Testis (tissue), 3 donors: ENCODE results near the gene ZNF223. TPM values are rescaled to one million over a fixed set of nuclear protein-coding genes. Genes with fewer than 3 reads are reported as not detected.
A peak's percentile ranks its signal among the peaks of the same experiment; 100 is the strongest.

ENCODE experiments used
- DNase-seq: peaks from one replicate; pipeline ENCODE4 v3.0.0-alpha.2; 2019
- H3K27ac ChIP-seq, 2 donors: fragments of 200-600 bp; sonication (generic); one replicate each; pipeline ENCODE4 v1.5.1; 2019
- H3K27me3 ChIP-seq: fragments of 200-600 bp; sonication (generic); one replicate; pipeline ENCODE4 v1.5.1; 2019
- H3K36me3 ChIP-seq: fragments of 200-600 bp; sonication (generic); one replicate; pipeline ENCODE4 v1.5.1; 2017; ENCODE audit warnings: low read depth; ENCODE audit errors: missing control alignments
- H3K4me1 ChIP-seq: fragments of 200-600 bp; sonication (generic); one replicate; pipeline ENCODE4 v1.5.1; 2019
- H3K4me3 ChIP-seq, 2 donors: fragments of 200-600 bp; sonication (generic); one replicate each; pipeline ENCODE4 v1.5.1; 2017 to 2019
- H3K9me3 ChIP-seq: fragments of 200-600 bp; sonication (generic); one replicate; pipeline ENCODE4 v1.5.1; 2017
- CTCF ChIP-seq, 3 experiments: fragments of 450-650 bp in 2 of 3; fragments of 200-600 bp in 1 of 3; sonication (generic) in 1 of 3; IDR thresholded peaks; one replicate each; pipeline ENCODE4 v1.5.1; 2016 to 2019; ENCODE audit warnings: antibody characterized with exemption in 3 of 3, mild to moderate bottlenecking in 2 of 3, moderate library complexity in 1 of 3
- POLR2A ChIP-seq: fragments of 450-650 bp; IDR thresholded peaks from one replicate; pipeline ENCODE4 v1.6.1; 2017; ENCODE audit warnings: antibody characterized with exemption, mild to moderate bottlenecking, moderate library complexity
- WGBS, 2 donors: methylation state at CpG; one replicate each; pipeline ENCODE4 v1.1.5; 2018; 5-methylcytosine and 5-hydroxymethylcytosine counted together
- intact Hi-C: fragments of 100-400 bp; cut with DNase I; formaldehyde crosslinking; loops from one replicate; pipeline ENCODE4 v1.15.1; 2023; ENCODE audit warnings: low total_unique reads
- polyA plus RNA-seq: library from polyadenylated mRNA; stranded (reverse); fragments of 350-450 nt; fragmentation: Illumina TruSeq; extraction: RNeasy Lipid Tissue Mini Kit (QIAGEN cat#74804); gene quantifications from one replicate; pipeline ENCODE4 v1.2.3, GENCODE V29; 2014; ENCODE audit warnings: low read depth, low replicate concordance; ENCODE audit not compliant: insufficient read depth
- total RNA-seq, 2 donors: library from RNA; depleted of rRNA; stranded (reverse); fragments of >200 nt; gene quantifications; one replicate each; pipeline ENCODE4 v1.2.3, GENCODE V29; 2016

The ZNF223 gene
- total and polyA plus RNA-seq, 3 donors from 2014 or later, result 4.5 to 6.1 (median 4.8) TPM

GRCh38 chr19:44061038-44061437 is 9.2 kb downstream of the ZNF223 start:
- Histone ChIP-seq H3K4me3 (no peak overlapping the region), H3K4me1 (no peaks in the 10 kb centered on the region), H3K36me3 (no peaks in the 10 kb centered on the region), H3K9me3 (no peaks in the 10 kb centered on the region), H3K27me3 (no peaks in the 10 kb centered on the region), H3K27ac (no peak overlapping the region)
- no peak for DNase-seq
- intact Hi-C loops, result no loop called here
- TF ChIP-seq CTCF (IDR thresholded peaks at IDR 0.05), result no peak
- no peak for TF ChIP-seq POLR2A
- 100% methylated on average over 1 of the region's 1 CpG for WGBS, 2 donors

DNA sequence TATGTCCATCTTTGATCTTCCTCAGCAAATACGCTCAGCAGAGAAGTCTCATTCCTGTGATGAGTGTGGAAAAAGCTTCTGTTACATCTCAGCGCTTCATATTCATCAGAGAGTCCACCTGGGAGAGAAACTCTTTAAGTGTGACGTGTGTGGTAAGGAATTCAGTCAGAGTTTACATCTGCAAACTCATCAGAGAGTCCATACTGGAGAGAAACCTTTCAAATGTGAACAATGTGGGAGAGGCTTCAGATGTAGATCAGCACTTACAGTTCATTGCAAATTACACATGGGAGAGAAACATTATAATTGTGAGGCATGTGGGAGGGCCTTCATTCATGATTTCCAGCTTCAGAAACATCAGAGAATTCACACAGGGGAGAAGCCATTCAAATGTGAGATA is 14.5 kb downstream of the ZNF223 start:
- no peaks in the 10 kb centered on the region for H3K4me1 ChIP-seq
- H3K9me3 ChIP-seq, result no peaks in the 10 kb centered on the region
- no peak for DNase-seq
- WGBS, 2 donors, result 63 to 65% methylated on average over 3 of the region's 3 CpGs
- no peak overlapping the region for H3K4me3 ChIP-seq
- TF ChIP-seq CTCF (IDR thresholded peaks at IDR 0.05), result no peak
- no peak overlapping the region for H3K27ac ChIP-seq
- H3K27me3 ChIP-seq, result no peaks in the 10 kb centered on the region
- no peaks in the 10 kb centered on the region for H3K36me3 ChIP-seq
- intact Hi-C loops, result no loop called here

DNA sequence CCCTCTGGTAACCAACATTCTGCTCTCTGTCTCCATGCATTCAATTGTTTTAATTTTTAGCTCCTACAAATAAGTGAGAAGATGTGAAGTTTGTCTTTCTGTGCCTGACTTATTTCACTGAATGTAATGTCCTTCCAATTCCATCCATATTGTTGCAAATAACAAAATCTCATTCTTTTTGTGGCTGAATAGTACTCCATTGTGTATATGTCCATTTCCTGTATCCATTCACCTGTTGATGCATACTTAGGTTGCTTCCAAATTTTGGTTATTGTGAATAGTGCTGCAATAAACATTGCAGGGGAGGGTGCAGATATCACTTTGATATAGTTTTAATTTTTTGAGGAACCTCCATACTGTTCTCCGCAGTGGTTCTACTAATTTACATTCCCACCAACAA is 17.6 kb downstream of the ZNF223 start:
- no peaks in the 10 kb centered on the region for H3K4me1 ChIP-seq
- H3K27me3 ChIP-seq, result no peaks in the 10 kb centered on the region
- H3K4me3 ChIP-seq, result no peak overlapping the region
- no peak for TF ChIP-seq POLR2A
- H3K27ac ChIP-seq, result no peak overlapping the region
- no peaks in the 10 kb centered on the region for H3K36me3 ChIP-seq
- intact Hi-C loops, result no loop called here
- DNase-seq, result no peak
- WGBS, 2 donors, result 88 to 90% methylated on average over 1 of the region's 1 CpG
- H3K9me3 ChIP-seq, result no peaks in the 10 kb centered on the region

DNA sequence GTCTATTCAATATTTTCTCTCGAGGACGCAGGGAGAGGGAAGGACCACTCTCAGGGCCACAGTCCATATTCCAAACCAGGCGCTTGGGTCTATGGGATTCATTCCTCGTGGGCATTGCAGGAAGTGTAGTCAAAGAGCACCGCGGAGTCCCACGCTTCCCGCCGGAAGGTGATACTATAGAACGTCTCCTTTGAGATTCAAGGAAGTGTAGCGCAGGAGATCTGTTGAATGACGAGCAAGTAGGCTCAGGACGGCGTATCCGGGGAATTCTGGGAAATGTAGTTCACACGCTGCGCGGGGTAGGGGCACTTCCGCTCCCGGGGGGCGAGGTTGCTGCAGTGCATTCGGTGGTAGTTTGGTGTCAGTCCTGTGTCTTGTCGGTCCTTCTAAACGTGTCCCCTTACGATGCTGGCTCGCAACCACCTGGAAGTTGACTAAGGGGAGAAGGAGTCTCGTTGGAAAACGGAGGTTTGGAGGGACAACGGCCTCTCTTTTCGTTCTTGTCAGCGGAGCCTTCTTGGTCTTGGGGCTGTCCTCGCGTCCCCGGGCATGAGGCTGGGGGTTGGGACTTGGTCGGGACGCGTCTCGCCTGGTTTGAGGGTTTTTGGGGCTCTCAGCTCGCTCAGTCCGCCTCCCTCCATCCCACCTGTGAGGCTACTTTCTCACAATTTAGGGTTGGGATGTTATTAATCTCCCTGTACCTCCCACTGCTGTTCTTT is 20.1 kb downstream of the ZNF223 start, which contains the start of gene ZNF284:
TSS of gene ZNF284 (plus strand) at position 336 of the 719 bp plus-strand sequence. CDS start 4,231 bp downstream, outside the sequence.
- peak; percentile 95 for DNase-seq
- H3K27ac ChIP-seq, result peak within 1 kb of the TSS in 1 of 2 donors; percentile 23
- no peaks in the 10 kb centered on the region for H3K9me3 ChIP-seq
- intact Hi-C loops, result no loop called here
- TF ChIP-seq POLR2A (no peak), CTCF (IDR thresholded peaks at IDR 0.05) (no peak)
- no peaks in the 10 kb centered on the region for H3K4me1 ChIP-seq
- no peaks in the 10 kb centered on the region for H3K27me3 ChIP-seq
- WGBS, 2 donors, result 0% methylated on average over 27 to 40 of the region's 40 CpGs
- peak within 1 kb of the TSS; percentile 59 to 71 for H3K4me3 ChIP-seq
- H3K36me3 ChIP-seq, result no peaks in the 10 kb centered on the region

- Histone ChIP-seq H3K4me3 (peak overlapping the region; percentile 59 to 71), H3K36me3 (no peaks in the 10 kb centered on the region), H3K27ac (no peak overlapping the region), H3K4me1 (no peaks in the 10 kb centered on the region), H3K27me3 (no peaks in the 10 kb centered on the region), H3K9me3 (no peaks in the 10 kb centered on the region)
- 14% methylated on average over 18 of the region's 18 CpGs for WGBS, 2 donors
- no peak for TF ChIP-seq CTCF (IDR thresholded peaks at IDR 0.05)
- TF ChIP-seq POLR2A, result no peak
- intact Hi-C loops, result no loop called here
- no peak for DNase-seq
These were observed 20.9 kb downstream of the ZNF223 start for GRCh38 chr19:44072543-44073401.
